Activated CD4-positive, alpha-beta T cell treated with anti-CD3 and anti-CD28 coated beads, Interleukin-10, Interleukin-2, amounts not matched to agents 100 ng/mL and 50 ng/mL, durations not matched to agents 16 hours and 8 hours (primary cell): Measurements from ENCODE around the gene GREB1.

Source experiments
- DNase-seq: peaks from one replicate; pipeline ENCODE4 v3.0.0-alpha.2; 2020

The GREB1 gene

GRCh38 chr2:11540996-11541692 is 7.3 kb downstream of the GREB1 start:
- DNase-seq, result no peak

- DNase-seq, result no peak
Measured at GRCh38 chr2:11541693-11542274, 7.9 kb downstream of the GREB1 start.

- DNase-seq, result no peak
Measured at GRCh38 chr2:11542275-11542819, 8.5 kb downstream of the GREB1 start.

GRCh38 chr2:11543337-11544216 is 9.7 kb downstream of the GREB1 start:
- no peak for DNase-seq

GRCh38 chr2:11546072-11546471 is 12.2 kb downstream of the GREB1 start:
- no peak for DNase-seq

- no peak for DNase-seq
Measured at GRCh38 chr2:11547912-11548497, 14.2 kb downstream of the GREB1 start.

GRCh38 chr2:11550302-11550701 is 16.5 kb downstream of the GREB1 start:
- no peak for DNase-seq

GRCh38 chr2:11550901-11551568 is 17.2 kb downstream of the GREB1 start:
- DNase-seq, result no peak

- DNase-seq, result no peak
Measured at GRCh38 chr2:11551569-11552259, 17.9 kb downstream of the GREB1 start.

- DNase-seq, result no peak
Measured at GRCh38 chr2:11552260-11552638, 18.4 kb downstream of the GREB1 start.

- no peak for DNase-seq
Measured at GRCh38 chr2:11553661-11554398, 20.0 kb downstream of the GREB1 start.

GRCh38 chr2:11554399-11554716 is 20.5 kb downstream of the GREB1 start:
- DNase-seq, result no peak

- no peak for DNase-seq
Measured at GRCh38 chr2:11556101-11556806, 22.4 kb downstream of the GREB1 start.

GRCh38 chr2:11558214-11558886 is 24.5 kb downstream of the GREB1 start:
- DNase-seq, result no peak

- DNase-seq, result no peak
Measured at GRCh38 chr2:11559066-11559785, 25.4 kb downstream of the GREB1 start.

GRCh38 chr2:11559786-11560155 is 25.9 kb downstream of the GREB1 start:
- no peak for DNase-seq

- DNase-seq, result no peak
Measured at GRCh38 chr2:11560806-11561205, 27.0 kb downstream of the GREB1 start.

GRCh38 chr2:11562011-11562410 is 28.2 kb downstream of the GREB1 start:
- DNase-seq, result no peak

GRCh38 chr2:11562476-11562875 is 28.6 kb downstream of the GREB1 start:
- no peak for DNase-seq
